ENCODE measurements around the gene SEL1L2. TPM values are rescaled to one million over a fixed set of nuclear protein-coding genes. Genes with fewer than 3 reads are reported as not detected.

The SEL1L2 gene
- total RNA-seq (2021) (0.37 TPM in 1 of 3 replicates, not detected in the others), Bru-seq, nascent RNA (percentile 12 among the genes with signal in this experiment)
- long read RNA-seq, experiment 1, result 0 reads
- long read RNA-seq, experiment 2, partial matches to known transcripts, result 1 of 1 reads
- long read RNA-seq, experiment 2, other reads (novel, unspliced or antisense), result 0 of 1 reads
- long read RNA-seq, experiment 3, result 0 reads

DNA sequence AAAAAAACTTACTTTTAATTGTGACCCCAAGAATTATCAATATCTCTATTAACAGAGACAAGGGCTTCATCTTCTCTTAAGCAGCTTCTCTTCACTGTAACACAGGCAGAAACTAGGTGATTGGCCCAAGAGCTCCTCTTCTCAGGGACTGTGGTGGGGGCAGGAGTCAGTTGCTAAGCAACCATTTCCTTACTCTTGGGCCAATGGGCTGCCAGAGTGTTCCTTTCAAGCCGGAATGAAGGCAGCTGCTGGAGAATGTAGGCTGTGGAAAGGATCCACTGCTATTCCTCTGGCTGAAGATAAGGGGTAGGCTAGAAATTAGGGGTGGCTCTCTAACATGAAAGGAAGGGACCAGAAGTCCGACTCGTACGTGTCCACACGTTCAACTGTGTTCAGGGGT lies at the start of gene SEL1L2:
Gene SEL1L2, minus strand, starts transcription at position 150 of the 400 bp plus-strand sequence. Its CDS starts 80 bp downstream, at position 70.
- DNase-seq (ENCODE audit: low spot score) (peak; percentile 39), ATAC-seq (peak; percentile 41)
- TF ChIP-seq USF2 (CRISPR knock-in tag; IDR thresholded peaks at IDR 0.05), result no peak
- peak; percentile 39 for TF ChIP-seq NFYB (CRISPR knock-in tag; conservative IDR thresholded peaks at IDR 0.05; ENCODE audit: low read depth)
- peaks cover 10% of the 10 kb centered on the region for H3K9me3 Mint-ChIP-seq
- H3K4me1 Mint-ChIP-seq, result peaks cover 11% of the 10 kb centered on the region
- ChIA-PET POLR2A (no interaction called here), CTCF (interaction anchor here (1.4 to 1.9 kb wide), 2 partner anchors 37 to 168 kb away, joined by 3 to 9 read pairs; no protein-coding TSS in a partner anchor)
- H3K27ac Mint-ChIP-seq, result no peak within 1 kb of the TSS
- H3K36me3 Mint-ChIP-seq, result no peaks in the 10 kb centered on the region
- H3K27me3 Mint-ChIP-seq (ENCODE audit: low read depth), result peaks cover 8% of the 10 kb centered on the region; the same call in 1 of the 2 replicates
- no peak within 1 kb of the TSS for H3K4me3 Mint-ChIP-seq

- no peak for ATAC-seq
- Mint-ChIP-seq H3K4me3 (no peak overlapping the region), H3K4me1 (peaks cover 5% of the 10 kb centered on the region; the same call in 1 of the 2 replicates), H3K27me3 (ENCODE audit: low read depth) (no peaks in the 10 kb centered on the region), H3K36me3 (no peaks in the 10 kb centered on the region), H3K27ac (no peak overlapping the region), H3K9me3 (peaks cover 3% of the 10 kb centered on the region; the same call in 1 of the 2 replicates)
- no peak for DNase-seq (ENCODE audit: low spot score)
- ChIA-PET CTCF (interaction anchor here (0.5 to 1.5 kb wide), 3 partner anchors 9 to 78 kb away, joined by 3 to 5 read pairs (median 4); no protein-coding TSS in a partner anchor), POLR2A (no interaction called here)
- TF ChIP-seq, protein P1, sequence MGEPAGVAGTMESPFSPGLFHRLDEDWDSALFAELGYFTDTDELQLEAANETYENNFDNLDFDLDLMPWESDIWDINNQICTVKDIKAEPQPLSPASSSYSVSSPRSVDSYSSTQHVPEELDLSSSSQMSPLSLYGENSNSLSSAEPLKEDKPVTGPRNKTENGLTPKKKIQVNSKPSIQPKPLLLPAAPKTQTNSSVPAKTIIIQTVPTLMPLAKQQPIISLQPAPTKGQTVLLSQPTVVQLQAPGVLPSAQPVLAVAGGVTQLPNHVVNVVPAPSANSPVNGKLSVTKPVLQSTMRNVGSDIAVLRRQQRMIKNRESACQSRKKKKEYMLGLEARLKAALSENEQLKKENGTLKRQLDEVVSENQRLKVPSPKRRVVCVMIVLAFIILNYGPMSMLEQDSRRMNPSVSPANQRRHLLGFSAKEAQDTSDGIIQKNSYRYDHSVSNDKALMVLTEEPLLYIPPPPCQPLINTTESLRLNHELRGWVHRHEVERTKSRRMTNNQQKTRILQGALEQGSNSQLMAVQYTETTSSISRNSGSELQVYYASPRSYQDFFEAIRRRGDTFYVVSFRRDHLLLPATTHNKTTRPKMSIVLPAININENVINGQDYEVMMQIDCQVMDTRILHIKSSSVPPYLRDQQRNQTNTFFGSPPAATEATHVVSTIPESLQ (CRISPR knock-in tag; IDR thresholded peaks at IDR 0.05), result no peak
- TF ChIP-seq OVOL2 (CRISPR knock-in tag; IDR thresholded peaks at IDR 0.05; ENCODE audit: borderline replicate concordance) (no peak), GRHL2 (CRISPR knock-in tag; IDR thresholded peaks at IDR 0.05; ENCODE audit: insufficient replicate concordance, severe bottlenecking) (no peak), ETV6 (CRISPR knock-in tag; IDR thresholded peaks at IDR 0.05) (no peak), EMX1 (CRISPR knock-in tag; IDR thresholded peaks at IDR 0.05) (no peak), NR1H2 (CRISPR knock-in tag; IDR thresholded peaks at IDR 0.05) (no peak), ZBTB21 (CRISPR knock-in tag; IDR thresholded peaks at IDR 0.05; ENCODE audit: borderline replicate concordance) (no peak), CTCF (IDR thresholded peaks at IDR 0.05) (no peak), GABPB1 (CRISPR knock-in tag; IDR thresholded peaks at IDR 0.05) (no peak), PRDM15 (CRISPR knock-in tag; IDR thresholded peaks at IDR 0.05) (no peak), FOXP1 (CRISPR knock-in tag; IDR thresholded peaks at IDR 0.05; ENCODE audit: borderline replicate concordance) (no peak)
- TF ChIP-seq, protein P2, sequence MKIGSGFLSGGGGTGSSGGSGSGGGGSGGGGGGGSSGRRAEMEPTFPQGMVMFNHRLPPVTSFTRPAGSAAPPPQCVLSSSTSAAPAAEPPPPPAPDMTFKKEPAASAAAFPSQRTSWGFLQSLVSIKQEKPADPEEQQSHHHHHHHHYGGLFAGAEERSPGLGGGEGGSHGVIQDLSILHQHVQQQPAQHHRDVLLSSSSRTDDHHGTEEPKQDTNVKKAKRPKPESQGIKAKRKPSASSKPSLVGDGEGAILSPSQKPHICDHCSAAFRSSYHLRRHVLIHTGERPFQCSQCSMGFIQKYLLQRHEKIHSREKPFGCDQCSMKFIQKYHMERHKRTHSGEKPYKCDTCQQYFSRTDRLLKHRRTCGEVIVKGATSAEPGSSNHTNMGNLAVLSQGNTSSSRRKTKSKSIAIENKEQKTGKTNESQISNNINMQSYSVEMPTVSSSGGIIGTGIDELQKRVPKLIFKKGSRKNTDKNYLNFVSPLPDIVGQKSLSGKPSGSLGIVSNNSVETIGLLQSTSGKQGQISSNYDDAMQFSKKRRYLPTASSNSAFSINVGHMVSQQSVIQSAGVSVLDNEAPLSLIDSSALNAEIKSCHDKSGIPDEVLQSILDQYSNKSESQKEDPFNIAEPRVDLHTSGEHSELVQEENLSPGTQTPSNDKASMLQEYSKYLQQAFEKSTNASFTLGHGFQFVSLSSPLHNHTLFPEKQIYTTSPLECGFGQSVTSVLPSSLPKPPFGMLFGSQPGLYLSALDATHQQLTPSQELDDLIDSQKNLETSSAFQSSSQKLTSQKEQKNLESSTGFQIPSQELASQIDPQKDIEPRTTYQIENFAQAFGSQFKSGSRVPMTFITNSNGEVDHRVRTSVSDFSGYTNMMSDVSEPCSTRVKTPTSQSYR (CRISPR knock-in tag; IDR thresholded peaks at IDR 0.05), result no peak
- TF ChIP-seq, protein P3, sequence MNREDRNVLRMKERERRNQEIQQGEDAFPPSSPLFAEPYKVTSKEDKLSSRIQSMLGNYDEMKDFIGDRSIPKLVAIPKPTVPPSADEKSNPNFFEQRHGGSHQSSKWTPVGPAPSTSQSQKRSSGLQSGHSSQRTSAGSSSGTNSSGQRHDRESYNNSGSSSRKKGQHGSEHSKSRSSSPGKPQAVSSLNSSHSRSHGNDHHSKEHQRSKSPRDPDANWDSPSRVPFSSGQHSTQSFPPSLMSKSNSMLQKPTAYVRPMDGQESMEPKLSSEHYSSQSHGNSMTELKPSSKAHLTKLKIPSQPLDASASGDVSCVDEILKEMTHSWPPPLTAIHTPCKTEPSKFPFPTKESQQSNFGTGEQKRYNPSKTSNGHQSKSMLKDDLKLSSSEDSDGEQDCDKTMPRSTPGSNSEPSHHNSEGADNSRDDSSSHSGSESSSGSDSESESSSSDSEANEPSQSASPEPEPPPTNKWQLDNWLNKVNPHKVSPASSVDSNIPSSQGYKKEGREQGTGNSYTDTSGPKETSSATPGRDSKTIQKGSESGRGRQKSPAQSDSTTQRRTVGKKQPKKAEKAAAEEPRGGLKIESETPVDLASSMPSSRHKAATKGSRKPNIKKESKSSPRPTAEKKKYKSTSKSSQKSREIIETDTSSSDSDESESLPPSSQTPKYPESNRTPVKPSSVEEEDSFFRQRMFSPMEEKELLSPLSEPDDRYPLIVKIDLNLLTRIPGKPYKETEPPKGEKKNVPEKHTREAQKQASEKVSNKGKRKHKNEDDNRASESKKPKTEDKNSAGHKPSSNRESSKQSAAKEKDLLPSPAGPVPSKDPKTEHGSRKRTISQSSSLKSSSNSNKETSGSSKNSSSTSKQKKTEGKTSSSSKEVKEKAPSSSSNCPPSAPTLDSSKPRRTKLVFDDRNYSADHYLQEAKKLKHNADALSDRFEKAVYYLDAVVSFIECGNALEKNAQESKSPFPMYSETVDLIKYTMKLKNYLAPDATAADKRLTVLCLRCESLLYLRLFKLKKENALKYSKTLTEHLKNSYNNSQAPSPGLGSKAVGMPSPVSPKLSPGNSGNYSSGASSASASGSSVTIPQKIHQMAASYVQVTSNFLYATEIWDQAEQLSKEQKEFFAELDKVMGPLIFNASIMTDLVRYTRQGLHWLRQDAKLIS (CRISPR knock-in tag; IDR thresholded peaks at IDR 0.05; ENCODE audit: borderline replicate concordance), result no peak
- TF ChIP-seq, protein P4, sequence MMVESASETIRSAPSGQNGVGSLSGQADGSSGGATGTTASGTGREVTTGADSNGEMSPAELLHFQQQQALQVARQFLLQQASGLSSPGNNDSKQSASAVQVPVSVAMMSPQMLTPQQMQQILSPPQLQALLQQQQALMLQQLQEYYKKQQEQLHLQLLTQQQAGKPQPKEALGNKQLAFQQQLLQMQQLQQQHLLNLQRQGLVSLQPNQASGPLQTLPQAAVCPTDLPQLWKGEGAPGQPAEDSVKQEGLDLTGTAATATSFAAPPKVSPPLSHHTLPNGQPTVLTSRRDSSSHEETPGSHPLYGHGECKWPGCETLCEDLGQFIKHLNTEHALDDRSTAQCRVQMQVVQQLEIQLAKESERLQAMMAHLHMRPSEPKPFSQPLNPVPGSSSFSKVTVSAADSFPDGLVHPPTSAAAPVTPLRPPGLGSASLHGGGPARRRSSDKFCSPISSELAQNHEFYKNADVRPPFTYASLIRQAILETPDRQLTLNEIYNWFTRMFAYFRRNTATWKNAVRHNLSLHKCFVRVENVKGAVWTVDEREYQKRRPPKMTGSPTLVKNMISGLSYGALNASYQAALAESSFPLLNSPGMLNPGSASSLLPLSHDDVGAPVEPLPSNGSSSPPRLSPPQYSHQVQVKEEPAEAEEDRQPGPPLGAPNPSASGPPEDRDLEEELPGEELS (CRISPR knock-in tag; IDR thresholded peaks at IDR 0.05), result no peak
Measured at GRCh38 chr20:14036567-14036966, 46.2 kb upstream of the SEL1L2 start.

Measured in WTC11 (cell line).